HepG2 (cell line): ENCODE data around the gene ATF7IP. TPM values are rescaled to one million over a fixed set of nuclear protein-coding genes. Genes with fewer than 3 reads are reported as not detected.

Experiments used
- ARHGAP35 ChIP-seq: sonication (generic); formaldehyde crosslinking; IDR thresholded peaks from 2 replicates; pipeline ENCODE4 v1.9.0; 2022; ENCODE audit warnings: mild to moderate bottlenecking, inconsistent platforms, moderate library complexity, missing genetic modification reagents, borderline replicate concordance
- ELF4 ChIP-seq: sonication (generic); formaldehyde crosslinking; IDR thresholded peaks from 2 replicates; pipeline ENCODE4 v1.5.0; 2020; ENCODE audit warnings: missing genetic modification reagents, mild to moderate bottlenecking, moderate library complexity, borderline replicate concordance
- FOXK2 ChIP-seq: fragments of 450-650 bp; IDR thresholded peaks from 2 replicates; pipeline ENCODE4 v1.6.1; 2016
- GATAD2A ChIP-seq: IDR thresholded peaks from 2 replicates; pipeline ENCODE4 v1.6.1; 2016
- HNRNPLL ChIP-seq: fragments of 200-400 bp; formaldehyde crosslinking; IDR thresholded peaks from 2 replicates; pipeline ENCODE4 v1.6.1; 2017; ENCODE audit warnings: mild to moderate bottlenecking, low read depth, low read length; ENCODE audit not compliant: poor library complexity, severe bottlenecking
- HOXA3 ChIP-seq: sonication (generic); formaldehyde crosslinking; IDR thresholded peaks from 2 replicates; pipeline ENCODE4 v1.5.0; 2020; ENCODE audit warnings: missing genetic modification reagents
- KLF12 ChIP-seq: sonication (generic); formaldehyde crosslinking; IDR thresholded peaks from 2 replicates; pipeline ENCODE4 v1.4.0; 2020; ENCODE audit warnings: missing genetic modification reagents, borderline replicate concordance
- NFKB2 ChIP-seq: sonication (generic); formaldehyde crosslinking; IDR thresholded peaks from 2 replicates; pipeline ENCODE4 v1.4.0; 2020; ENCODE audit warnings: missing genetic modification reagents, borderline replicate concordance
- NPAS2 ChIP-seq: sonication (generic); formaldehyde crosslinking; IDR thresholded peaks from 2 replicates; pipeline ENCODE4 v1.8.0; 2022; ENCODE audit warnings: mild to moderate bottlenecking, missing genetic modification reagents, borderline replicate concordance
- SP4 ChIP-seq: sonication (generic); formaldehyde crosslinking; IDR thresholded peaks from 2 replicates; pipeline ENCODE4 v1.8.1; 2023; ENCODE audit warnings: mild to moderate bottlenecking, missing genetic modification reagents
- ZBTB25 ChIP-seq: IDR thresholded peaks from 2 replicates; pipeline ENCODE4 v1.6.1; 2018; ENCODE audit warnings: missing genetic modification reagents
- ZBTB42 ChIP-seq: sonication (generic); formaldehyde crosslinking; IDR thresholded peaks from 2 replicates; pipeline ENCODE4 v1.5.0; 2020; ENCODE audit warnings: mild to moderate bottlenecking, missing genetic modification reagents
- ZBTB7A ChIP-seq: sonication (generic); formaldehyde crosslinking; IDR thresholded peaks from 2 replicates; pipeline ENCODE4 v1.8.0; 2022; ENCODE audit warnings: mild to moderate bottlenecking, missing genetic modification reagents
- ZNF362 ChIP-seq: sonication (generic); formaldehyde crosslinking; IDR thresholded peaks from 2 replicates; pipeline ENCODE4 v1.4.0; 2020; ENCODE audit warnings: missing genetic modification reagents, mild to moderate bottlenecking, borderline replicate concordance
- ZNF850 ChIP-seq: sonication (generic); formaldehyde crosslinking; conservative IDR thresholded peaks from 2 replicates; pipeline ENCODE4 v1.9.0; 2021; ENCODE audit warnings: mild to moderate bottlenecking, missing genetic modification reagents
- polyA plus RNA-seq, 8 experiments: library from polyadenylated mRNA; depleted of rRNA in 3 of 8; stranded (reverse) in 7 of 8; unstranded in 1 of 8; fragments of >200 nt; fragmentation: Illumina TruSeq in 4 of 8; extraction: Trizol in 4 of 8; gene quantifications; 2 replicates each; pipeline versions ENCODE4 v1.2.1 to v1.2.3, GENCODE V29; 2011 to 2016; ENCODE audit warnings: low read depth in 4 of 8, missing spikeins in 1 of 8, mixed read lengths in 1 of 8; ENCODE audit not compliant: insufficient read depth in 1 of 8
- total RNA-seq, 5 experiments: library from RNA; depleted of rRNA; stranded (reverse); fragments of >200 nt; fragmentation: Illumina TruSeq; extraction: Trizol; gene quantifications; 2 replicates each; pipeline ENCODE4 v1.2.3, GENCODE V29; 2016; ENCODE audit warnings: low read depth in 1 of 5
- TF ChIP-seq, protein P1 (sequence below): sonication (generic); formaldehyde crosslinking; IDR thresholded peaks from 2 replicates; pipeline ENCODE4 v1.4.0; 2020; ENCODE audit warnings: mild to moderate bottlenecking, missing genetic modification reagents

The ATF7IP gene
- total and polyA plus RNA-seq, 2 of the 13 experiments (the other 11 are each of a cell fraction or from before 2014, with no cell fraction given): 1.8 to 11.8 TPM

DNA sequence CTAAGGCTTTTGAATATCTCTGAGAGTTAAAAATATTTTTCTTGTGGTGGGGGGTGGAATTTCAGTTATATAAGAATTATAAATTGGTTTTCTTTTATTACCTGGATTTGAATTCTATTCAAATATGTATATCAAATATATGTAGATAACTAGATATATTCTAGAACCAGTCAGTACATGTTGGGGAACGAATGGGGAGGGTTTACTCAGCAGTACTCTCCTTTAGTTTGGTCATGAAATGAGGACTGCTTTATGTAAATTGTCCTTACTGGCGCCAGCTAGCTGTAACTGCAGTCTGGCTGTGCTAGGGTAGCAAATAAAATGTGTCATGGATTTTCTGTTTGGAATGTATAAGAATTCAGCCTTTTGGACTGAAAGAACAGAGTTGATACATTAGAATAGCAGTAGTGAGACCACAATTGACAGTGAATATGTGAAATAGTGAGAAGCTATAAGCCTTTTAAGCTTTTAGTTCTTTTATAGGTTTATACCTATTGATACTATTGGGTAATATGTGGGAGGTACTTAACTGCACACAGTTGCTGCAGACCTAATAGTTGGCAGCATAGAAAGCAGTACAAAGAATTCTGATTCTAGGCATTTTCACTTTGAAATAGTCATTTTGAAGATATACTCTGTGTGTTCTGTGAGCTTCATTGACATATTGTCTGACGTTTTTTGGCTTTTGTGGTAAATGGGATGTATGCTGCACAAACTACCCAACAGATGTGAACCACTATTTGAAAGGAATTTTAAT is 29.0 kb downstream of the ATF7IP start (continued):
- TF ChIP-seq, protein P1, sequence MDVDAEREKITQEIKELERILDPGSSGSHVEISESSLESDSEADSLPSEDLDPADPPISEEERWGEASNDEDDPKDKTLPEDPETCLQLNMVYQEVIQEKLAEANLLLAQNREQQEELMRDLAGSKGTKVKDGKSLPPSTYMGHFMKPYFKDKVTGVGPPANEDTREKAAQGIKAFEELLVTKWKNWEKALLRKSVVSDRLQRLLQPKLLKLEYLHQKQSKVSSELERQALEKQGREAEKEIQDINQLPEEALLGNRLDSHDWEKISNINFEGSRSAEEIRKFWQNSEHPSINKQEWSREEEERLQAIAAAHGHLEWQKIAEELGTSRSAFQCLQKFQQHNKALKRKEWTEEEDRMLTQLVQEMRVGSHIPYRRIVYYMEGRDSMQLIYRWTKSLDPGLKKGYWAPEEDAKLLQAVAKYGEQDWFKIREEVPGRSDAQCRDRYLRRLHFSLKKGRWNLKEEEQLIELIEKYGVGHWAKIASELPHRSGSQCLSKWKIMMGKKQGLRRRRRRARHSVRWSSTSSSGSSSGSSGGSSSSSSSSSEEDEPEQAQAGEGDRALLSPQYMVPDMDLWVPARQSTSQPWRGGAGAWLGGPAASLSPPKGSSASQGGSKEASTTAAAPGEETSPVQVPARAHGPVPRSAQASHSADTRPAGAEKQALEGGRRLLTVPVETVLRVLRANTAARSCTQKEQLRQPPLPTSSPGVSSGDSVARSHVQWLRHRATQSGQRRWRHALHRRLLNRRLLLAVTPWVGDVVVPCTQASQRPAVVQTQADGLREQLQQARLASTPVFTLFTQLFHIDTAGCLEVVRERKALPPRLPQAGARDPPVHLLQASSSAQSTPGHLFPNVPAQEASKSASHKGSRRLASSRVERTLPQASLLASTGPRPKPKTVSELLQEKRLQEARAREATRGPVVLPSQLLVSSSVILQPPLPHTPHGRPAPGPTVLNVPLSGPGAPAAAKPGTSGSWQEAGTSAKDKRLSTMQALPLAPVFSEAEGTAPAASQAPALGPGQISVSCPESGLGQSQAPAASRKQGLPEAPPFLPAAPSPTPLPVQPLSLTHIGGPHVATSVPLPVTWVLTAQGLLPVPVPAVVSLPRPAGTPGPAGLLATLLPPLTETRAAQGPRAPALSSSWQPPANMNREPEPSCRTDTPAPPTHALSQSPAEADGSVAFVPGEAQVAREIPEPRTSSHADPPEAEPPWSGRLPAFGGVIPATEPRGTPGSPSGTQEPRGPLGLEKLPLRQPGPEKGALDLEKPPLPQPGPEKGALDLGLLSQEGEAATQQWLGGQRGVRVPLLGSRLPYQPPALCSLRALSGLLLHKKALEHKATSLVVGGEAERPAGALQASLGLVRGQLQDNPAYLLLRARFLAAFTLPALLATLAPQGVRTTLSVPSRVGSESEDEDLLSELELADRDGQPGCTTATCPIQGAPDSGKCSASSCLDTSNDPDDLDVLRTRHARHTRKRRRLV (CRISPR knock-in tag): no peak
- TF ChIP-seq SP4 (CRISPR knock-in tag) (no peak), GATAD2A (CRISPR knock-in tag) (peak; percentile 11; the same call in 1 of the 2 replicates), NPAS2 (CRISPR knock-in tag) (no peak), ZBTB25 (no peak), HOXA3 (CRISPR knock-in tag) (peak; percentile 40; the same call in 1 of the 2 replicates), ZNF850 (CRISPR knock-in tag) (no peak), FOXK2 (no peak), ZNF362 (CRISPR knock-in tag) (0 out of 2 replicates have a peak, but pooled peaks have one; percentile 33), KLF12 (CRISPR knock-in tag) (no peak), ELF4 (no peak), NFKB2 (CRISPR knock-in tag) (no peak), ZBTB7A (CRISPR knock-in tag) (no peak), ZBTB42 (CRISPR knock-in tag) (no peak), ARHGAP35 (CRISPR knock-in tag) (no peak), HNRNPLL (no peak)
- TF ChIP-seq, all 625 proteins: peak for 20
